Lung (tissue), 16 donors: ENCODE measurements around the gene CST2. TPM values are rescaled to one million over a fixed set of nuclear protein-coding genes. Genes with fewer than 3 reads are reported as not detected.

Source experiments
- ATAC-seq: fragments of 200-7000 bp; cut with Tn5 transposase; one replicate; pipeline ENCODE4 v1.9.1; 2020; ENCODE audit warnings: moderate number of reproducible peaks; ENCODE audit not compliant: insufficient read depth, low FRiP score
- DNase-seq, 3 donors: peaks; one replicate each; pipeline ENCODE4 v3.0.0-alpha.2; 2013 to 2017
- H3K27ac ChIP-seq, 2 donors: one replicate each; pipeline ENCODE4 v1.5.1; 2013; ENCODE audit warnings: mild to moderate bottlenecking in 2 of 2, moderate library complexity in 2 of 2, control low read depth in 1 of 2, inconsistent platforms in 1 of 2, low read depth in 1 of 2, low read length in 1 of 2
- H3K27me3 ChIP-seq, 3 donors: one replicate each; pipeline ENCODE4 v1.5.1; 2013; ENCODE audit warnings: low read length in 2 of 3; ENCODE audit not compliant: control insufficient read depth in 3 of 3, insufficient read depth in 3 of 3
- H3K36me3 ChIP-seq, 4 donors: one replicate each; pipeline ENCODE4 v1.5.1; 2013; ENCODE audit warnings: low read length in 4 of 4, mild to moderate bottlenecking in 1 of 4, moderate library complexity in 1 of 4; ENCODE audit not compliant: control insufficient read depth in 4 of 4, insufficient read depth in 4 of 4
- H3K4me1 ChIP-seq, 5 donors: one replicate each; pipeline ENCODE4 v1.5.1; 2013; ENCODE audit warnings: low read length in 5 of 5, mild to moderate bottlenecking in 2 of 5, moderate library complexity in 1 of 5; ENCODE audit not compliant: control insufficient read depth in 5 of 5, insufficient read depth in 5 of 5
- H3K4me3 ChIP-seq: one replicate; pipeline ENCODE4 v1.5.1; 2013; ENCODE audit warnings: mild to moderate bottlenecking, control low read depth, moderate library complexity
- H3K9ac ChIP-seq, 2 donors: one replicate each; pipeline ENCODE4 v1.5.1; 2013; ENCODE audit warnings: low read length in 2 of 2, control low read depth in 1 of 2; ENCODE audit not compliant: insufficient read depth in 1 of 2
- H3K9me3 ChIP-seq, 4 donors: one replicate each; pipeline ENCODE4 v1.5.1; 2013; ENCODE audit warnings: low read length in 3 of 4, mild to moderate bottlenecking in 1 of 4, moderate library complexity in 1 of 4; ENCODE audit not compliant: control insufficient read depth in 4 of 4, insufficient read depth in 3 of 4
- CTCF ChIP-seq: IDR thresholded peaks from 2 replicates; pipeline ENCODE4 v1.5.1; 2012; ENCODE audit warnings: mild to moderate bottlenecking; ENCODE audit errors: control extremely low read depth, extremely low read depth
- WGBS, 2 donors: extraction: QIAGEN DNeasy Blood & Tissue Kit; methylation state at CpG; one replicate each; pipeline ENCODE4 v1.1.7; 2013; 5-methylcytosine and 5-hydroxymethylcytosine counted together
- long read RNA-seq, 5 donors: transcript quantifications; one replicate each; lab custom pipeline, GENCODE V29; 2026
- polyA plus RNA-seq, 2 donors: library from polyadenylated mRNA; stranded (reverse); fragments of 200-250 nt; gene quantifications; one replicate each; pipeline ENCODE4 v1.2.1, GENCODE V29; 2013
- total RNA-seq, 2 donors: library from RNA; depleted of rRNA in 1 of 2; stranded (reverse); fragments of >200 nt in 1 of 2; gene quantifications; one replicate each; pipeline ENCODE4 v1.2.1, GENCODE V29; 2014 to 2021
- donor health status: control.
- donor health status: control.
- donor health status: Bipolar disorder and iron deficiency.
- donor health status: healthy.
- donor health status: DM: yes; HTN: yes; CAD: no.

The CST2 gene
- under 1 TPM in 1 of 2 donors, not detected in 1; 0.28 TPM for total RNA-seq
- 1 to 10 TPM in 1 of 2 donors, under 1 TPM in 1; 0.31 to 1.1 TPM for polyA plus RNA-seq
- long read RNA-seq, donor 1: 0 reads
- long read RNA-seq, donor 2: 0 reads
- long read RNA-seq, donor 3: 0 reads
- long read RNA-seq, donor 4: 0 reads
- long read RNA-seq, donor 5, partial matches to known transcripts: 0 of 1 reads
- long read RNA-seq, donor 5, other reads (novel, unspliced or antisense): 0 of 1 reads

GRCh38 chr20:23826541-23827021 is at the start of gene CST2:
Gene CST2, minus strand, starts transcription at chr20:23826729. Its CDS starts 69 bp downstream, at chr20:23826660.
- peaks cover 0 to 7% (median 0%) of the 10 kb centered on the region in 4 donors for H3K9me3 ChIP-seq

GRCh38 chr20:23875606-23876237 is 49.2 kb upstream of the CST2 start:
- ATAC-seq (no peak), DNase-seq (no peak)
- H3K27ac ChIP-seq: no peak overlapping the region
- H3K27me3 ChIP-seq: no peaks in the 10 kb centered on the region
- H3K4me3 ChIP-seq: no peak overlapping the region
- H3K9ac ChIP-seq: no peak overlapping the region
- H3K4me1 ChIP-seq: peaks cover 0 to 9% (median 6%) of the 10 kb centered on the region in 5 donors
- H3K36me3 ChIP-seq: no peaks in the 10 kb centered on the region
- WGBS, 2 donors: 82 to 84% methylated on average over 6 of the region's 6 CpGs
- H3K9me3 ChIP-seq: peaks cover 0 to 5% (median 0%) of the 10 kb centered on the region in 4 donors
- no peak for TF ChIP-seq CTCF

More at GRCh38 chr20:23826541-23827021, at the start of gene CST2:
- 58 to 60% methylated on average over 4 of the region's 4 CpGs for WGBS, 2 donors
- no peaks in the 10 kb centered on the region for H3K36me3 ChIP-seq
- no peaks in the 10 kb centered on the region for H3K27me3 ChIP-seq
- DNase-seq (no peak), ATAC-seq (no peak)
- H3K9ac ChIP-seq: no peak within 1 kb of the TSS
- H3K4me1 ChIP-seq: peaks cover 0 to 5% (median 0%) of the 10 kb centered on the region in 5 donors
- H3K27ac ChIP-seq: no peak within 1 kb of the TSS
- no peak for TF ChIP-seq CTCF
- no peak within 1 kb of the TSS for H3K4me3 ChIP-seq

GRCh38 chr20:23874747-23875146 is 48.2 kb upstream of the CST2 start:
- no peak for TF ChIP-seq CTCF
- DNase-seq: no peak
- Histone ChIP-seq H3K4me3 (no peak overlapping the region), H3K27ac (no peak overlapping the region), H3K9me3 (peaks cover 0 to 5% (median 0%) of the 10 kb centered on the region in 4 donors), H3K36me3 (no peaks in the 10 kb centered on the region), H3K9ac (no peak overlapping the region), H3K27me3 (no peaks in the 10 kb centered on the region), H3K4me1 (peaks cover 0 to 6% (median 0%) of the 10 kb centered on the region in 5 donors)
- WGBS, 2 donors: 71 to 79% methylated on average over 5 of the region's 5 CpGs
- no peak for ATAC-seq
